Thyroid gland (tissue), 4 donors: ENCODE measurements around the gene KRT12. TPM values are rescaled to one million over a fixed set of nuclear protein-coding genes. Genes with fewer than 3 reads are reported as not detected.

Source experiments
- DNase-seq, 2 donors: peaks; one replicate each; pipeline ENCODE4 v3.0.0-alpha.2; 2019
- H3K27ac ChIP-seq, 3 donors: fragments of 200-600 bp; sonication (generic); 1 replicate in 2 of 3; 2 replicates in 1 of 3; pipeline ENCODE4 v1.5.1; 2016 to 2019; ENCODE audit warnings: mild to moderate bottlenecking in 1 of 3, moderate library complexity in 1 of 3
- H3K27me3 ChIP-seq: fragments of 200-600 bp; sonication (generic); one replicate; pipeline ENCODE4 v1.5.1; 2019
- H3K36me3 ChIP-seq, 2 donors: fragments of 200-600 bp; sonication (generic); one replicate each; pipeline ENCODE4 v1.5.1; 2016 to 2019
- H3K4me1 ChIP-seq, 2 donors: fragments of 200-600 bp; sonication (generic); one replicate each; pipeline ENCODE4 v1.5.1; 2017 to 2019
- H3K4me3 ChIP-seq, 3 donors: fragments of 200-600 bp; sonication (generic); replicated peaks in 1 of 3; 1 replicate in 2 of 3; 2 replicates in 1 of 3; pipeline ENCODE4 v1.5.1; 2016; ENCODE audit warnings: mild to moderate bottlenecking in 1 of 3
- H3K9me3 ChIP-seq: fragments of 200-600 bp; sonication (generic); one replicate; pipeline ENCODE4 v1.5.1; 2017
- POLR2A ChIP-seq, 2 donors: fragments of 450-650 bp; IDR thresholded peaks; one replicate each; pipeline ENCODE4 v1.6.1; 2017; ENCODE audit warnings: antibody characterized with exemption in 2 of 2, mild to moderate bottlenecking in 2 of 2, moderate library complexity in 1 of 2
- WGBS, 2 donors: methylation state at CpG; one replicate each; pipeline ENCODE4 v1.1.5; 2017; 5-methylcytosine and 5-hydroxymethylcytosine counted together
- intact Hi-C: fragments of 100-400 bp; cut with DNase I; formaldehyde crosslinking; loops from one replicate; pipeline ENCODE4 v1.15.1; 2023
- total RNA-seq, 4 donors: library from RNA; depleted of rRNA; stranded (reverse); fragments of >200 nt; gene quantifications; one replicate each; pipeline ENCODE4 v1.2.3, GENCODE V29; 2016
- TF ChIP-seq, protein P1 (sequence below), 6 experiments: fragments of 200-600 bp in 3 of 6; fragments of 450-650 bp in 3 of 6; sonication (generic) in 3 of 6; IDR thresholded peaks; one replicate each; pipeline ENCODE4 v1.5.1; 2016 to 2019; ENCODE audit warnings: antibody characterized with exemption in 6 of 6, mild to moderate bottlenecking in 2 of 6, inconsistent platforms in 1 of 6, moderate library complexity in 1 of 6

The KRT12 gene
- total RNA-seq, 4 donors from 2014 or later: not detected

DNA sequence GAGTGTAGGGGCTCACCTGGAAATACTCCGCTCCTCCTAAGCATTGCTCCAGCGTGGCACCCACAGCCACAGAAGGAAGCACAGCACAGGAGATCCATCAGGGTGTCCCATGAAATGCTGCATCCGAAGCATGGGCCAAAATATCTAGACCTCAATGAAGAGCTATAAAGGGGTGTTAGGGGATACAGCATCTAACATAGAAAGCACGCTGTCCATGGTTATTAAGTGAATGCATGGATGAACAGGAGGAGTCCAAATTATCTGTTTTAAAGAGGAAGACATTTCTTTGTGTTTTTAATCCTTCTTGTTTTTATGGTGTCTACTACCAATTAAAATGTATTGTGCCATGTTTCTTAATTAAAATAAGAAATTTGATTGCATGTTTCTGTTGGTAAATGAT, 39.6 kb upstream of the KRT12 start:
- Histone ChIP-seq H3K36me3 (no peaks in the 10 kb centered on the region), H3K27me3 (no peaks in the 10 kb centered on the region), H3K27ac (no peak overlapping the region), H3K4me1 (peaks cover 0 to 6% of the 10 kb centered on the region in 2 donors), H3K9me3 (no peaks in the 10 kb centered on the region), H3K4me3 (no peak overlapping the region)
- intact Hi-C loops: loop anchor here (5.0 kb wide), 1 partner anchor 741 kb away; no protein-coding TSS in a partner anchor
- WGBS, 2 donors: 80 to 85% methylated on average over 4 of the region's 4 CpGs
- TF ChIP-seq, protein P1, sequence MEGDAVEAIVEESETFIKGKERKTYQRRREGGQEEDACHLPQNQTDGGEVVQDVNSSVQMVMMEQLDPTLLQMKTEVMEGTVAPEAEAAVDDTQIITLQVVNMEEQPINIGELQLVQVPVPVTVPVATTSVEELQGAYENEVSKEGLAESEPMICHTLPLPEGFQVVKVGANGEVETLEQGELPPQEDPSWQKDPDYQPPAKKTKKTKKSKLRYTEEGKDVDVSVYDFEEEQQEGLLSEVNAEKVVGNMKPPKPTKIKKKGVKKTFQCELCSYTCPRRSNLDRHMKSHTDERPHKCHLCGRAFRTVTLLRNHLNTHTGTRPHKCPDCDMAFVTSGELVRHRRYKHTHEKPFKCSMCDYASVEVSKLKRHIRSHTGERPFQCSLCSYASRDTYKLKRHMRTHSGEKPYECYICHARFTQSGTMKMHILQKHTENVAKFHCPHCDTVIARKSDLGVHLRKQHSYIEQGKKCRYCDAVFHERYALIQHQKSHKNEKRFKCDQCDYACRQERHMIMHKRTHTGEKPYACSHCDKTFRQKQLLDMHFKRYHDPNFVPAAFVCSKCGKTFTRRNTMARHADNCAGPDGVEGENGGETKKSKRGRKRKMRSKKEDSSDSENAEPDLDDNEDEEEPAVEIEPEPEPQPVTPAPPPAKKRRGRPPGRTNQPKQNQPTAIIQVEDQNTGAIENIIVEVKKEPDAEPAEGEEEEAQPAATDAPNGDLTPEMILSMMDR (IDR thresholded peaks at IDR 0.05): no peak
- TF ChIP-seq POLR2A (IDR thresholded peaks at IDR 0.05): no peak
- no peak for DNase-seq

DNA sequence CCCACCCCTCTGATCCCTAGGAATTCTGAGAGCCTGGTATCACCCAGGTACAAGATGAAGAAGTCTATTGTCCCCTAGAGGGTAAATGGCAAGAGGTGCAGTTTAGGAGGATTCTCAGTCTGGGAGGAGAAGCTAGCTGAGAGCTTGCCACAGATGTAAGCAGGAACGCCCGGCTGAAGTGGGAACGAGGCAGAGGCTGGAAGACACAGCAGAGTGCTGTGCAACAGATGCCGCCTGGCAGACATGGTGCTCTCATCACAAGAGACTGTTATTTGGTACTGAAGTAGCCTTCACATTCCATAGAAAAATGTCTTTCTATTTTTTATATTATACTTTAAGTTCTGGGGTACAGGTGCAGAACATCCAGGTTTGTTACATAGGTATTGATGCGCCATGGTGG, 38.3 kb upstream of the KRT12 start:
- H3K27ac ChIP-seq: no peak overlapping the region
- no peak for DNase-seq
- H3K27me3 ChIP-seq: no peaks in the 10 kb centered on the region
- no peaks in the 10 kb centered on the region for H3K9me3 ChIP-seq
- intact Hi-C loops: loop anchor here (5.0 kb wide), 1 partner anchor 742 kb away; no protein-coding TSS in a partner anchor
- no peak overlapping the region for H3K4me3 ChIP-seq
- H3K4me1 ChIP-seq: peaks cover 0 to 6% of the 10 kb centered on the region in 2 donors
- WGBS, 2 donors: 88 to 89% methylated on average over 5 of the region's 5 CpGs
- TF ChIP-seq POLR2A (IDR thresholded peaks at IDR 0.05): no peak
- TF ChIP-seq, protein P1 (IDR thresholded peaks at IDR 0.05): no peak
- H3K36me3 ChIP-seq: no peaks in the 10 kb centered on the region

DNA sequence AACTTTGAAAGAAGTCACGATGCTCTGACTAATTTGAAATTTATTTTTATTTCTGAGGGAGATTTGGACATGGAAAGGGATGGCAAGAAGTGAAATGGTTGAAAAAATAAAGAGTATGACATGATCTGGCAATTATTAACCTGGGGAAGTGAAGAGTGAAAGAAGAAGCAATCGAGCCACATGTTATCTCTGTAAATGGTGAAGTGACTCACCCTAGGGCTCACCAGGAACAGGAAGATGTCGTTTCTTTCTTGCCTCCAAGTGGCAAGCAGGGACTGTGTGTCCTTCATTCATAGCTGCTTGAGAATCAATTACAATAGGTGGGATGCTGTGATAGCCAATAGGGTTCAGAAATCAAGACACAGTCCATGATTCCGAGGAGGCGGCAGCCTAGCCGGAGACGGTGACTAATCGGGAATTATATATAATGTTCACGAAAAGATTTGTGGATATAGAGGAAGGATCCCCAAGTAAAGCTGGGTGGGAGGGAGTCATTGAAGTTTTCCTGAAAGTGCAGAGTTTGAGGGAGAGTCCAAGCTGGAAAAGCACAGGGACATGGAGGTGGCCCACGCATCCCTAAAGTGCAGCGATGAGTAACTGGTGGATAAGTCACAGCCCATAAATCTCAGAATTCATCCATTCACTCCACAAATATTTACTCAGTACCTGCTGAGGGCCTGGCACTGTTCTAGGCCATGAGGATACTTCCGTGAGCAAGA, 36.3 kb upstream of the KRT12 start:
- intact Hi-C loops: no loop called here
- Histone ChIP-seq H3K27ac (no peak overlapping the region), H3K4me1 (no peaks in the 10 kb centered on the region), H3K36me3 (no peaks in the 10 kb centered on the region), H3K9me3 (no peaks in the 10 kb centered on the region), H3K4me3 (no peak overlapping the region), H3K27me3 (no peaks in the 10 kb centered on the region)
- no peak for DNase-seq
- TF ChIP-seq, protein P1 (IDR thresholded peaks at IDR 0.05): no peak
- no peak for TF ChIP-seq POLR2A (IDR thresholded peaks at IDR 0.05)
- 69 to 70% methylated on average over 12 of the region's 12 CpGs for WGBS, 2 donors

DNA sequence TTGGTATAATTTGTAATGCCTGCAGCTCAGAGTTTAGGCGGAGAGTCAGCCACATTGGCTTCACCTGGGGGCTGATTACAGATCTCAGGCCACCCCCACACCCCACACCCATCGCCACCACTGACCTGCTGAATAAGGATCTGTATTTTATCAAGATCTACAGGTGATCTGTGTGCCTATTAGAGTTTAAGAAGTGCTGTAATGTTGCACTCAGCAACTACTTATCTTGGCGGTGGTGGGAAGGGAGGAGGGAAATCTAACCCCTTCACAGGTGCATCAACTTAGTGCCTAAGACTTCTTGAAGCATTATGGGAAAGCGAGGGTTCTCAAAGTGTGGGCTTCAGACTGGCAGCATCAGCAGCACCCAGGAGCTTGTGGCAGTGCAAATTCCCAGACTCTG, 35.5 kb upstream of the KRT12 start:
- TF ChIP-seq, protein P1 (IDR thresholded peaks at IDR 0.05): no peak
- no peak for TF ChIP-seq POLR2A (IDR thresholded peaks at IDR 0.05)
- DNase-seq: no peak
- Histone ChIP-seq H3K27me3 (no peaks in the 10 kb centered on the region), H3K9me3 (no peaks in the 10 kb centered on the region), H3K4me1 (no peaks in the 10 kb centered on the region), H3K27ac (no peak overlapping the region), H3K36me3 (no peaks in the 10 kb centered on the region), H3K4me3 (no peak overlapping the region)
- WGBS, 2 donors: 79 to 87% methylated on average over 4 of the region's 4 CpGs
- intact Hi-C loops: no loop called here

DNA sequence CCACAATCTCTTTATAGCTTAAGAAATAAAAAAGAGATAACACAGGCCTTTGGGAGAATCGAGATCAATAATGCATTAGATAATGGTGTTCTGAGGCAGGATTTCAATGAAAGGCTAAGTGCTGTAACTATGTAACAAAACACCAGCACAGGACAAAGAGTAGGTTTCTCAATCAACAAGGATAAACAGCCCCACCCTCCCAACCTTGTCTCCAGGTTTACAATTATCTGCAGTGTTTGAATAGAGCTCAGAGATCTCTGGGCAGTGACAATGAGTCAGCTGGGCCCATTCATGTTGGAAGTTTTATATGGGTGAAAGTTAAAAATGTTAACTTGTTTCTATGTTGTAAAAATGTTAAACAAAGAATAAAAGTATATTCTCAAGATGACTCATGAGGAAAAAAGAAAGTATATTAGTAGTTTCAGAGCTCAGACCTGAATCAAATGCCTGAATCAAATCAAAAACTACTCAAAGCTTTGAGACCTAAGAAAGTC, 35.0 kb upstream of the KRT12 start:
- no peak overlapping the region for H3K27ac ChIP-seq
- H3K4me3 ChIP-seq: no peak overlapping the region
- no peaks in the 10 kb centered on the region for H3K9me3 ChIP-seq
- H3K27me3 ChIP-seq: no peaks in the 10 kb centered on the region
- H3K36me3 ChIP-seq: no peaks in the 10 kb centered on the region
- 61 to 75% methylated on average over 1 of the region's 1 CpG for WGBS, 2 donors
- DNase-seq: no peak
- TF ChIP-seq POLR2A (IDR thresholded peaks at IDR 0.05): no peak
- TF ChIP-seq, protein P1 (IDR thresholded peaks at IDR 0.05): no peak
- intact Hi-C loops: no loop called here
- H3K4me1 ChIP-seq: no peaks in the 10 kb centered on the region
